Thoracic aorta endothelial cell (primary cell): ENCODE results near the gene FAM111B. TPM values are rescaled to one million over a fixed set of nuclear protein-coding genes. Genes with fewer than 3 reads are reported as not detected.

Experiments used
- total RNA-seq: library from RNA; depleted of rRNA; stranded (reverse); fragments of >200 nt; gene quantifications from 2 replicates; pipeline ENCODE4 v1.2.3, GENCODE V29; 2012

The FAM111B gene
- 29.9 and 40.4 TPM in 2 replicates for total RNA-seq

GRCh38 chr11:59106363-59107336 is at the start of gene FAM111B:
FAM111B (plus strand) TSS chr11:59107237; CDS start chr11:59109626, 2,389 bp downstream.

GRCh38 chr11:59086007-59086406 is 21.0 kb upstream of the FAM111B start, which contains the start of gene GLYATL1B:
GLYATL1B (plus strand) TSS chr11:59086307; CDS start chr11:59086307, 0 bp downstream.

GRCh38 chr11:59142530-59143507 is 35.8 kb downstream of the FAM111B start, which contains the start of gene FAM111A:
FAM111A (plus strand) TSS chr11:59142856; CDS start chr11:59148873, 6,017 bp downstream.

GRCh38 chr11:59171508-59172322 is 64.7 kb downstream of the FAM111B start, which contains the start of gene DTX4:
DTX4 (plus strand) TSS chr11:59172132; CDS start chr11:59172596, 464 bp downstream.

Other genes starting within 250 kb of the FAM111B start
- gene GLYATL1, start 167.7 kb upstream of the FAM111B start, total RNA-seq = not detected in 2 replicates
- gene GLYATL1B, start 20.9 kb upstream of the FAM111B start, total RNA-seq = not detected in 2 replicates
- 73.5 and 98.7 TPM in 2 replicates for gene FAM111A, start 35.6 kb downstream of the FAM111B start, total RNA-seq
- 0.14 and 0.53 TPM in 2 replicates for gene DTX4, start 64.9 kb downstream of the FAM111B start, total RNA-seq
- not detected in 2 replicates for gene MPEG1, start 105.7 kb downstream of the FAM111B start, total RNA-seq